HG03103 (cell line): ENCODE results near the gene AMTN.
A peak's percentile ranks its signal among the peaks of the same experiment; 100 is the strongest.

ENCODE experiments used
- ATAC-seq: cut with Tn5 transposase; IDR thresholded peaks from one replicate; pipeline ENCODE4 v1.9.1; 2021; ENCODE audit warnings: low read depth; ENCODE audit not compliant: unreplicated experiment

Gene AMTN

DNA sequence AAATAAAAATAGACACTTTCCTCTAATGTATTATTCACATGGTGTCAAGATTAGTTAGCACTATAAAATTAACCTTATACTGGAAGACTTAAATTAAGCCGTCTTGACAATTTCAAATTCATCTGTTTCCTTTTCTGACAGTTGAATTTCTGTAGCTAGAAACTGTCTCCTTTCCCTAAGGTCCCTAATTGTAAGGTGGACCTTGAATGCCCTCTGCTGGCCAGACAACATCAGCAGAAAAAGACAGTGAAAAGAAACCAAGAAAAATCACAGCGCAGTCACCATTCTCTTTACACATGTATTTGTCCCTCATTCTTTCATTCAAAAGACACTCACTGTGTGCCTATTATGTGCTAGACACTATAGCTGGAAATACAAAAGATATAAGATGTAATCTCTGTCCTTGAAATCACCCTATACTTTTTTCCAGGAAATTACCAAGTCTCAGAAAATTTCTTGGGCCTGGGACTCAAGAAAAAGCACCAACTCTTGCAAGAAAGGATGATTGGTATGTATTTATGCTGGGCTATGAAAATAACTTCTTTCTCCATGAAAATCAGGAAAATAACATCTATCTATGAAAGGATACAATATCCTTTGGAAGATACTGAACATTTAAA lies 41.0 kb downstream of the AMTN start:
- ATAC-seq: peak; percentile 68

DNA sequence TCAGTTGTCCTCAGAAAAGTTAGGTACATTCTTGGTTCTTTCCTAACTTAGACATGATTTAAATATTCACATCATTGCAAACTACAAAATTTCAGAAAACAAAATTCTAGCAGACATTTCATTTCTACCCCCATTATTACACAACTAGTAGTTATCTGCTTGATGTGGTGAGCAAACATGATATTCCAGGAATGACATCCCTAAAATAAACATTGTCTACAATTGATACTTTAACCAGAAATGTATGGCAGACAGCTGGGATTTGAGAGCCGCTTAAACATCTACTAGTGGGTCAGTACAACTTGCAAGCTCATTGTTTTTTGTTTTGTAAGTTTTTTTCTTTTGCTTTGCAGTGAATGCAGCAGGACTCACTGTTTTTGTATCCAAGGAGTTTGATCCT lies 41.6 kb downstream of the AMTN start:
- ATAC-seq: no peak

DNA sequence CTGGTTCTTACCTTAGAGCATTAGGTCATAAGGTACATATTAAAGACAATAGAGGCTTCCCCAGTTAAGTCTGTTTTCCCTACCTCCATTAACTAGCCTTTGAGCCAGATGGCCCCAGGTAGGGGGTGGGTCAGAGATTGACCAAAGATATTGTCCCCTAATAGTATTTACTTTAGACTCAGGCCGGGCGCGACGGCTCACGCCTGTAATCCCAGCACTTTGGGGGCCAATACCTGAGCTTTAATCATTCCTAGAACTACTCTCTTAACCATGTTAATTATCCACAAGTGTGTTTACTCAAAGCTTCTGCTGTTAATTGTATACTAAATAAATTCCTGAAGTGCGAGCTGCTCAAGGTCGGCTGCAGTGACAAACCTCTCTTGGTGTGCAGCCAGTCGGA lies 45.7 kb downstream of the AMTN start:
- no peak for ATAC-seq

DNA sequence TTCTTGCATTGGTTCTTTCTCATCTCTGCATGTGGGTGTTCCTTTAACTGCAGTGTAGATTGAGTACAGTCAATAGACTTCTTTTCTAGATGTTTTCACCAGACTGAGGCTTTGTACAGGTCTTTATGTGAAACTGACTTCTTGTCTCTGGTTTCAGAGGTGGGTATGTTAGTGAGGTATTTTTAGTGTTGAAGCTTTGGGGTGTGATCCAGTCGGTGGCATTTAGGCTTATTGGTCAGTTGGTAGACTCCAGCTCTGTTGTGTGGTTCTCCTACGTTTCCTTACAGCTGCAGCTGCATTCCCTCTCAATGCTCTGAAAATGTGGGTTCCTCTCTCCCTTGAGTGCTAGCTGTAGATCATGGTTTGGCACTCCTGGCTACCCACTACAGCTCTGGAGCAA lies 52.4 kb downstream of the AMTN start:
- ATAC-seq: no peak

DNA sequence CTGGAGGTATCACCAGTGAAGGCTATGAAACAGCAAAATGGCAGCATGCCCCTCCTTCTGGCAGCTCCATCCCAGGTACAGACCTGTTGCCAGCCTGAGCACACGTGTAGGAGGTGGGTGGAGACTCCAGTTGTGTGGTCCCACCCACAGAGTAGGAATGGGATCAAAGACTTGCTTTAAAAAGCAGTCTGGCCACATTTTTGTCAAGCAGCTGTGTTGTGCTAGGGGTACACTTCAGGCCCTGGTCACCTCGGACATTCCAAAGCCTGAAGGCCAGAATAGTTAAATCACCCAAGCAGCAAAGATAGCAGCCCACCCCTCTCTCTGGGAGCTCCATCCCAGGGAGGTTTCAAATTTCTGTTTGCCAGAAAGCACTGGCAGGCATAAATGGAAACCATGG lies 53.4 kb downstream of the AMTN start:
- no peak for ATAC-seq

DNA sequence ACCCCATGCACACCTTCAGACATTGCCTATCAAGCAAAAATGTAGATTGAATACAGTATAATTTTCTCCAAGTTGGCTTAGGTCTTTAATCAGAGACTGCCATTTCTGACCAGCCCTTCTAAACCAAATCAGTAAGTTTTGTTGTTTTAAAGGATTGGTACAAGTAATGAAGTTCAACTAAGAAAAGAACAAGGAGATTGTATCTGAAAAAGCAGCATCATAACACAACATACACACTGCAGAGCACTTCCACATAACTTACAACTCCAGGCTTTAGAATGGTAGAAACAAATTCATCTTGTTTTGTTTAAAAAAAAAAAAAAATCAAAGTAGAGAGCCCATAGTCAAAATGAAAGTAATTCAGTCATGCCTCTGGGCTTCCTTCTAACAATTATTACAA lies 57.6 kb downstream of the AMTN start:
- no peak for ATAC-seq

DNA sequence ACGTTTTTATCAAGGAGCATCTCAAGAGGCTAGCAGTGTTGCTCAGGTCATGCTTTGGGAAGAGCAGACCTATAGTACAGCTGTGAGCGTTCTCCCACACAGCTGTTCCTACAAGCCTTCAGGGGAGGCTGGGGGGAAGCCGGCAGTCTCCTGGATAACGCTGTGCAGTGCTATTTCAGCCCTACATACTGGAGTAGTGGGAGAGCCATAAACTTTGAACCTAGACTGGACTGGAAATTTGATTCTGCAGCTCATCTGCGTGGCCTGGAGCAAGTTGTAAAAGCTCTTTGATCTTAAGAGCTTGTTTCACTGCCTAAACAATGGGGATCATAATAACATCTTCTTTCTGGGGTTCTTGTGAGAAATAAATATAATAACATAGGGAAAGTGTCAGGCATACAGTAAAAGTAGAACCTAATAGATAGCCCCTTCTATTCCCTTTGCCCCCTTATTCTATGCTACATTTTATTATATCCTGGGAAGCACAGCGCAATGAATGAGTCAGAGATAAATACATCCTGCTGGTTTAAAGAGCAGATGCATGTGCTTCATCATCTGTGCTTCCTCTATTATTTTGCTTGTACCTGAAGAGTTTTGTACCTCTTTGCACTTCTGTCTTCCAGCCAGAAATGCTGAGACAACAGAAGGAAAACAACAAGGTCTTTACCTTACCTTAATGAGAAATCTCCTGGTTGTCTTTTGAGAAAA lies 59.0 kb downstream of the AMTN start:
- ATAC-seq: no peak

DNA sequence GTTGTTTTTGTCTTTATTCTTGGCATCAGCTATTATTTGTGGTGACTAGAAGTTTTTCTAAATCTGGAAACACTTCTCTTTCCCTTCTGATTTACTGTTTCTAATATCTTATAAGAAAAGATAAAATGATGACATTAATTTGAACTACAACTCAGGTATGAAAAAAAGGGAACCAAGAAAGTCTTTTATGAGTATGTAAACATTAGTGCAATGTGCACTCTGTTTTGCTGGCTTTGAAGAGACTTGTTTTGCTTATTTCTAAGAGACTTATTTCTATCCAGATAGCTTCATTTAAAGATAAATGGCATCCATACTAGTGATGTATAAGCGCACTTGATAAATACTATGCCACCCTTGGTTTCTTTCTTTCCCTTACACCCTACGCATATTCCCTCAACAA lies 63.6 kb downstream of the AMTN start:
- ATAC-seq: no peak
